ENCODE measurements around the gene CREBZF. TPM values are rescaled to one million over a fixed set of nuclear protein-coding genes. Genes with fewer than 3 reads are reported as not detected.

CREBZF gene
- total RNA-seq, 1 donor from 2014 or later, result 49.0 TPM

DNA sequence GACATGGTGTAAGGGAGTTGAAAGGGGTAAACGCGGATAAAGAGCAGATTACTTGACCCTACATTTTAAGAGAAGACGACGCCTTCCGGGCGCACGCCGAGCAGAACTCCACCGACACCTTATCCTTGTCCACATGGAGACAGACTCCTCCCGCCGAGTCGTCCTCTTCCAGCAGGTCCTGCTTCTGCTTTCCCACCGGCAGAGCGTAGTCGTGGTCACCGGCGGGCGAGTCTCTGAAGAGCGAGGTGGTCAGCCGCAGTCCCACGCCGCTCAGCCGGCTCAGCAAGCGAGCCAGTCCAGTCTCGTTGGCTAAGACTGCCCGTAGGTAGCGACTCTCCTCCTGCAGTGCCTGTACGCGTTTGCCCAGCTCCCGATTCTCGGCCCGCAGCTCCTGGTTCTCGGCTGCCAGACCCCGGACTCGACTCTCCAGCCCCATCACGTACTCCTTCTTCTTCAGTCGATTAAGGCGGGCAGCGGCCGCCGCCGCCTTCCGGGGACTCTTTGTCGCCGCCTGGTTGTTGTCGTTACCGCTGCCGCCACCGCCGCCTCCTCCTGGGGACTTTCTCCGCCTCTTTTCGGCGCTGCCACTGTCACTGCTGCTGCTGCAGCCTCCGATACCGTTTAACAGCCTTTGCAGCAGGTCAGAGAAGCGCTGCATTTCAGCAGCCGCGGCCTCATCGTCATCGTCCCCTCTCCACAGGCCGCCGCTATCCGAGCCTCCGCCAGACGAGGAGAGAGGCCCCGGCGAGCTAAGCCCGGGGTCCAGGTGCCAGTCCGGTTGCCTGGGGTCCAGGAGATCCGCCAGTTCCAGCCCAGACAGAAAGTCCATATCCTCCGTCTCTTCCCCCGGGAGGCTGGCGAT is 945 bp downstream of the CREBZF start:
- Mint-ChIP-seq H3K36me3 (ENCODE audit: low read depth, unreplicated experiment) (peaks cover 11% of the 10 kb centered on the region), H3K27me3 (ENCODE audit: unreplicated experiment) (peaks cover 8% of the 10 kb centered on the region), H3K9me3 (ENCODE audit: unreplicated experiment) (no peaks in the 10 kb centered on the region), H3K4me1 (ENCODE audit: unreplicated experiment) (peaks cover 33% of the 10 kb centered on the region), H3K4me3 (ENCODE audit: unreplicated experiment) (peak overlapping the region; percentile 96), H3K27ac (ENCODE audit: unreplicated experiment) (peak overlapping the region; percentile 85)
- TF ChIP-seq, protein P1, sequence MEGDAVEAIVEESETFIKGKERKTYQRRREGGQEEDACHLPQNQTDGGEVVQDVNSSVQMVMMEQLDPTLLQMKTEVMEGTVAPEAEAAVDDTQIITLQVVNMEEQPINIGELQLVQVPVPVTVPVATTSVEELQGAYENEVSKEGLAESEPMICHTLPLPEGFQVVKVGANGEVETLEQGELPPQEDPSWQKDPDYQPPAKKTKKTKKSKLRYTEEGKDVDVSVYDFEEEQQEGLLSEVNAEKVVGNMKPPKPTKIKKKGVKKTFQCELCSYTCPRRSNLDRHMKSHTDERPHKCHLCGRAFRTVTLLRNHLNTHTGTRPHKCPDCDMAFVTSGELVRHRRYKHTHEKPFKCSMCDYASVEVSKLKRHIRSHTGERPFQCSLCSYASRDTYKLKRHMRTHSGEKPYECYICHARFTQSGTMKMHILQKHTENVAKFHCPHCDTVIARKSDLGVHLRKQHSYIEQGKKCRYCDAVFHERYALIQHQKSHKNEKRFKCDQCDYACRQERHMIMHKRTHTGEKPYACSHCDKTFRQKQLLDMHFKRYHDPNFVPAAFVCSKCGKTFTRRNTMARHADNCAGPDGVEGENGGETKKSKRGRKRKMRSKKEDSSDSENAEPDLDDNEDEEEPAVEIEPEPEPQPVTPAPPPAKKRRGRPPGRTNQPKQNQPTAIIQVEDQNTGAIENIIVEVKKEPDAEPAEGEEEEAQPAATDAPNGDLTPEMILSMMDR (IDR thresholded peaks at IDR 0.05; ENCODE audit: unreplicated experiment), result peak; percentile 12
- peak; percentile 71 for DNase-seq (ENCODE audit: low spot score)

DNA sequence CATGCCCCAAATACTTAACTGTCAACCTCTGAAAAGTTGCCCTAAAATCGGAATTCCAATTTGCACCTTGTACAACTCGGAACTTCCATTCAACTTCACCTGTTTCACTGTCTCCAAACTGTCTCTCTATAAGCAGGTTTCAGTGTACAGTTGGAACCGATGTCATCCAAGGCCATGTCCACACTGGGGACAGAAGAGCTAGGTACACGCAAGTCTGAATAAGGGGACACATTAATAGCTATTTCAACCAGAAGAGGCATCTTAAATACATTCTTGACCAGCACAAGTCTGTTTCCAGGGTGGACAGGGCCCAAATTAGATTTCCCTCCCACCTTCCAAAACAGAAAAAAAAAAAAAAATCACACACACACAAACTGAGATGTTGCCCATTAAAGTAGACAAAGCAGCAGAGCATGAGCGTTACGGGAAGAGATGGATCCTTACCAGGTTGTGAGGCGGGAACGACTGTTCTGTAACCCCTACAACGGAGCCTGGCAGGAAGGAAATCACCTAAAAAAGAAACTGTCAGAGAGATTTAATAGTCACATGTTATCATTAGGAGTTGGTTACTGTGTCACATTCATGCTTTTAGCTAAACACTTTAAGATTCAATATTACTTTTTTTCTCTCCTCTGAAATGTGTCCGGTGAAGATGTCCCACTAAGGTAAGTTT is 1.7 kb downstream of the CREBZF start:
- TF ChIP-seq, protein P1 (IDR thresholded peaks at IDR 0.05; ENCODE audit: unreplicated experiment), result no peak
- H3K9me3 Mint-ChIP-seq (ENCODE audit: unreplicated experiment), result no peaks in the 10 kb centered on the region
- peaks cover 11% of the 10 kb centered on the region for H3K36me3 Mint-ChIP-seq (ENCODE audit: low read depth, unreplicated experiment)
- peak overlapping the region; percentile 85 for H3K27ac Mint-ChIP-seq (ENCODE audit: unreplicated experiment)
- peaks cover 33% of the 10 kb centered on the region for H3K4me1 Mint-ChIP-seq (ENCODE audit: unreplicated experiment)
- peaks cover 8% of the 10 kb centered on the region for H3K27me3 Mint-ChIP-seq (ENCODE audit: unreplicated experiment)
- DNase-seq (ENCODE audit: low spot score), result no peak
- peak overlapping the region; percentile 96 for H3K4me3 Mint-ChIP-seq (ENCODE audit: unreplicated experiment)

DNA sequence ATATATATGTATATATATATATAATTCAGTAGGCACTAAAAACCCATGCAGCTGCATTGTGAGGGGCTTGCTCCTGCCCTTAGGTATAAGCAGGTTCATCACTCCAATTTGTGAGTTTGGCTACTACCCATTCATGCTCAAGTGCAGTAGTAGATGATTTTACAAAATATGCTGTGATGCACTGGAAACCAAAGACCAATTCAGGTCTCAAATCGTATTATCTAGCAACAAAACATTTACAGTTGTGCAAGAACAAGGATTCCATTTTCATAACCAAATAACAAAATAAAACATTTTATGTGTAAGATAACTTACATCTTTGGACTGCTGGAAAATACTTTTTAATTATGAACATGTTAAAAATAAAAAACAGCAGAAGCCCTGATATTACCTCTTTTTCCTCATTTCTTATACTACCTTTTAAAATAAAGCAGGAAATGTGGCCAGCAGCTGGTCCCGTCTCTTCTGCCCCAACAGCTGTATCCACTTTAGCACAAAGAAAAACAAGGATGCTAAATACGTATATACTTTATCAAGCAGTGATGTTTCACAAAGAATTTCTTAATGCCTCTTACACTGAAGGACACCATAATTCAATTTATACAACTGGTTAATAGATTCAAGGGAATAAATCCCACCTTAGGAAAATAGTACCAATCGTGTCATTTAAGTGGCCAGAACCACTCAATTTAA is 2.8 kb downstream of the CREBZF start:
- DNase-seq (ENCODE audit: low spot score), result no peak
- Mint-ChIP-seq H3K27ac (ENCODE audit: unreplicated experiment) (no peak overlapping the region), H3K4me1 (ENCODE audit: unreplicated experiment) (peaks cover 33% of the 10 kb centered on the region), H3K36me3 (ENCODE audit: low read depth, unreplicated experiment) (peaks cover 11% of the 10 kb centered on the region), H3K9me3 (ENCODE audit: unreplicated experiment) (no peaks in the 10 kb centered on the region), H3K4me3 (ENCODE audit: unreplicated experiment) (peak overlapping the region; percentile 62), H3K27me3 (ENCODE audit: unreplicated experiment) (peaks cover 8% of the 10 kb centered on the region)
- TF ChIP-seq, protein P1 (IDR thresholded peaks at IDR 0.05; ENCODE audit: unreplicated experiment), result no peak

DNA sequence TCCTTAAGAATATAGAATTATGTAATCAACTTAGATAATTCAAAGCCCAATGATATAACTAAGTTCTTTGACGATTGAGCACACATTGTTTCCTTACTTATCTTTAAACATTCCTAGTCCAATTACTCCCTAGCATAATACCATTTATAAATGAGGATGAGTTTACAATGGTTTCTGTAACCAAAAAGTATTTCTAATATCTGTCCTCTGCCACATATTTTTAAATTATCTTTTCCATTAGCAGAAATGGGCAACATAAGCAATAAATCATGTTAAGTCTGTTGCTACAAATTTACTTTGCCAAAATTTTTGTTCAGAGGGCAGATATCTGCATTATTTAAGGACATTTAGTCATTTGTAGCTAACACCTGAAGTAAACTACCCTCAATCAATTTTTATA is 6.7 kb downstream of the CREBZF start:
- no peak overlapping the region for H3K27ac Mint-ChIP-seq (ENCODE audit: unreplicated experiment)

More for the DNA sequence above, 6.7 kb downstream of the CREBZF start:
- DNase-seq (ENCODE audit: low spot score), result no peak
- TF ChIP-seq, protein P1 (IDR thresholded peaks at IDR 0.05; ENCODE audit: unreplicated experiment), result no peak
- H3K36me3 Mint-ChIP-seq (ENCODE audit: low read depth, unreplicated experiment), result peaks cover 3% of the 10 kb centered on the region
- no peaks in the 10 kb centered on the region for H3K9me3 Mint-ChIP-seq (ENCODE audit: unreplicated experiment)
- H3K4me3 Mint-ChIP-seq (ENCODE audit: unreplicated experiment), result no peak overlapping the region
- H3K27me3 Mint-ChIP-seq (ENCODE audit: unreplicated experiment), result peaks cover 3% of the 10 kb centered on the region
- H3K4me1 Mint-ChIP-seq (ENCODE audit: unreplicated experiment), result peaks cover 17% of the 10 kb centered on the region
